Adrenal gland (tissue), 5 donors: ENCODE data around the gene CRYGN.

ENCODE experiments used
- CTCF ChIP-seq, 6 experiments: fragments of 450-650 bp in 4 of 6; fragments of 200-600 bp in 2 of 6; sonication (generic) in 1 of 6; IDR thresholded peaks; 1 replicate in 5 of 6; 2 replicates in 1 of 6; pipeline versions ENCODE4 v1.5.1 to v1.8.0; 2016 to 2021; ENCODE audit warnings: antibody characterized with exemption in 6 of 6, mild to moderate bottlenecking in 2 of 6, moderate library complexity in 1 of 6
- POLR2A ChIP-seq, 2 donors: fragments of 450-650 bp; IDR thresholded peaks; one replicate each; pipeline ENCODE4 v1.6.1; 2017; ENCODE audit warnings: antibody characterized with exemption in 2 of 2, mild to moderate bottlenecking in 2 of 2, moderate library complexity in 1 of 2
- donor health status: DM: no; HTN: no; CAD: no.

GRCh38 chr7:151455690-151456089, 15.7 kb upstream of the CRYGN start:
- TF ChIP-seq CTCF (IDR thresholded peaks at IDR 0.05) (no peak), POLR2A (IDR thresholded peaks at IDR 0.05) (no peak)
